KMS-11 (cell line): ENCODE data around the gene HNRNPA1L2.
"Not testable (repeated sequence)": the region's sequence is repeated elsewhere in the genome, so short reads cannot be mapped to it uniquely, and the experiment has no call there.

Experiments
- H2AFZ ChIP-seq: fragments of 200-600 bp; sonication (generic); 2 replicates; pipeline ENCODE4 v1.6.1; 2016; ENCODE audit warnings: antibody characterized with exemption, mixed run types, low read depth
- H3K27ac ChIP-seq: fragments of 200-600 bp; sonication (generic); 2 replicates; pipeline ENCODE4 v1.6.1; 2016; ENCODE audit warnings: mild to moderate bottlenecking, mixed run types
- H3K27me3 ChIP-seq: fragments of 200-600 bp; sonication (generic); 2 replicates; pipeline ENCODE4 v1.6.1; 2017; ENCODE audit warnings: mild to moderate bottlenecking, low read depth, mixed run types, moderate library complexity; ENCODE audit not compliant: insufficient read depth
- H3K36me3 ChIP-seq: fragments of 200-600 bp; sonication (generic); 2 replicates; pipeline ENCODE4 v1.6.1; 2017; ENCODE audit warnings: mild to moderate bottlenecking, mixed run types; ENCODE audit not compliant: insufficient read depth
- H3K4me1 ChIP-seq: fragments of 200-600 bp; sonication (generic); 2 replicates; pipeline ENCODE4 v1.6.1; 2016; ENCODE audit warnings: mild to moderate bottlenecking, low read depth, mixed run types; ENCODE audit not compliant: poor library complexity, severe bottlenecking
- H3K4me2 ChIP-seq: fragments of 200-600 bp; sonication (generic); 2 replicates; pipeline ENCODE4 v1.7.0; 2016; ENCODE audit warnings: mild to moderate bottlenecking, mixed run types
- H3K4me3 ChIP-seq: fragments of 200-600 bp; sonication (generic); IDR thresholded peaks from 2 replicates; pipeline ENCODE4 v1.6.1; 2017; ENCODE audit warnings: low read depth, low read length, mixed read lengths; ENCODE audit not compliant: insufficient read depth
- H3K79me2 ChIP-seq: fragments of 200-600 bp; sonication (generic); 2 replicates; pipeline ENCODE4 v1.6.1; 2016; ENCODE audit warnings: low read depth, mixed run types; ENCODE audit not compliant: insufficient read depth
- H3K9ac ChIP-seq: fragments of 200-600 bp; sonication (generic); 2 replicates; pipeline ENCODE4 v1.6.1; 2016; ENCODE audit warnings: mild to moderate bottlenecking, mixed run types
- H4K20me1 ChIP-seq: fragments of 200-600 bp; sonication (generic); 2 replicates; pipeline ENCODE4 v1.6.1; 2016; ENCODE audit warnings: mild to moderate bottlenecking, mixed run types; ENCODE audit not compliant: insufficient read depth
- TF ChIP-seq, protein P1 (sequence below): fragments of 200-600 bp; sonication (generic); conservative IDR thresholded peaks from 2 replicates; pipeline ENCODE4 v1.6.1; 2017; ENCODE audit warnings: low read depth, mild to moderate bottlenecking, antibody characterized with exemption, low read length, moderate library complexity, mixed read lengths

The HNRNPA1L2 gene

DNA sequence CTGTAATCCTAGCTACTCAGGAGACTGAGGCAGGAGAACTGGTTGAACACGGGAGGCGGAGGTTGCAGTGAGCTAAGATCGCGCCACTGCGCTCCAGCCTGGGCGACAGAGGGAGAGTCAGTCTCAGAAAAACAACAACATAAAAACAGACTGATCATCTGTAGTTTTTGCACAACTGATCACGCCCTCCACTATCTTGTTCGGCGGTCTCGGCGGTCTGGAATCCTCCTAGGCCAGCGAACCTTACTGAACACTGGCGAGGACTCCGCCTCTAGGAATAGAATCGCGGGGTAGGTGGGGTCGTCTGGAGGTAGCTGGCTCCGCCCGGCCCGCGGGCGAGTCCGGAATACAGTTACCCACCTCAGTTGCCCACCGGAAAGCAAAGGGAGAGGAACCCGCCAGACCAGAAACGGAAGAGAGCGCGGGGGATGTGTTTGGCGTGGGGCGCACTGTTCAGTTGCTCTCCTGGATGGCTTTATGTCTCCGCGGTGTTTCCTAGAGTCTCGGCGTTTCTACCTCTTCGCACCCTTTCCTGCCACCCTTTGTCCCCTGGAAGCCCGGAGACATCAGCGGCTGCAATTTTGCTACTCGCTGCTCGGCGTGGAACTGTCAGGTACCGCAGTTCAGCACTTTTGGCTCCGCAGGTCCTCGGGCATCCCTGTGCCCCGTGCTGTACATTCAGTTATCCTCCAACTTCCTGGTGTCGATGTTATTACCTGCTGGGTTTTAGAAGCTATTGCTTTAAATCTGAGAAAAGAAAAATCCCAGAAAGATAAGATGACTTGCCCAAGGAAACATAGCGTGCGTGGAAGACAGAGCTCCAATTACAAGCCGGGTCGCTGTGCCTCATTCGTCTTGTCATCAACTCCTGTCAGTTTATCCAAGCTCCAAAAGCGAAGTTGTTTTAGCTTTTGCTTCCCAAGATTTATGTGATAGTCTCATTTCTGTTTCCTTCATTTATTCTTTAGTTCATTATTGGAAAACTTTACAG lies 24.9 kb upstream of the HNRNPA1L2 start:
- peak overlapping the region; percentile 67 for H3K27ac ChIP-seq
- H3K4me1 ChIP-seq = peaks cover 11% of the 10 kb centered on the region
- no peaks in the 10 kb centered on the region for H4K20me1 ChIP-seq
- no peaks in the 10 kb centered on the region for H3K36me3 ChIP-seq
- peak overlapping the region; percentile 85 for H2AFZ ChIP-seq
- peak overlapping the region; percentile 61; the same call in 1 of the 2 replicates for H3K9ac ChIP-seq
- peak overlapping the region; percentile 58 for H3K4me2 ChIP-seq
- H3K79me2 ChIP-seq = peaks cover 25% of the 10 kb centered on the region; the same call in 1 of the 2 replicates
- TF ChIP-seq, protein P1, sequence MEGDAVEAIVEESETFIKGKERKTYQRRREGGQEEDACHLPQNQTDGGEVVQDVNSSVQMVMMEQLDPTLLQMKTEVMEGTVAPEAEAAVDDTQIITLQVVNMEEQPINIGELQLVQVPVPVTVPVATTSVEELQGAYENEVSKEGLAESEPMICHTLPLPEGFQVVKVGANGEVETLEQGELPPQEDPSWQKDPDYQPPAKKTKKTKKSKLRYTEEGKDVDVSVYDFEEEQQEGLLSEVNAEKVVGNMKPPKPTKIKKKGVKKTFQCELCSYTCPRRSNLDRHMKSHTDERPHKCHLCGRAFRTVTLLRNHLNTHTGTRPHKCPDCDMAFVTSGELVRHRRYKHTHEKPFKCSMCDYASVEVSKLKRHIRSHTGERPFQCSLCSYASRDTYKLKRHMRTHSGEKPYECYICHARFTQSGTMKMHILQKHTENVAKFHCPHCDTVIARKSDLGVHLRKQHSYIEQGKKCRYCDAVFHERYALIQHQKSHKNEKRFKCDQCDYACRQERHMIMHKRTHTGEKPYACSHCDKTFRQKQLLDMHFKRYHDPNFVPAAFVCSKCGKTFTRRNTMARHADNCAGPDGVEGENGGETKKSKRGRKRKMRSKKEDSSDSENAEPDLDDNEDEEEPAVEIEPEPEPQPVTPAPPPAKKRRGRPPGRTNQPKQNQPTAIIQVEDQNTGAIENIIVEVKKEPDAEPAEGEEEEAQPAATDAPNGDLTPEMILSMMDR = no peak
- no peaks in the 10 kb centered on the region for H3K27me3 ChIP-seq
- no peak overlapping the region for H3K4me3 ChIP-seq

DNA sequence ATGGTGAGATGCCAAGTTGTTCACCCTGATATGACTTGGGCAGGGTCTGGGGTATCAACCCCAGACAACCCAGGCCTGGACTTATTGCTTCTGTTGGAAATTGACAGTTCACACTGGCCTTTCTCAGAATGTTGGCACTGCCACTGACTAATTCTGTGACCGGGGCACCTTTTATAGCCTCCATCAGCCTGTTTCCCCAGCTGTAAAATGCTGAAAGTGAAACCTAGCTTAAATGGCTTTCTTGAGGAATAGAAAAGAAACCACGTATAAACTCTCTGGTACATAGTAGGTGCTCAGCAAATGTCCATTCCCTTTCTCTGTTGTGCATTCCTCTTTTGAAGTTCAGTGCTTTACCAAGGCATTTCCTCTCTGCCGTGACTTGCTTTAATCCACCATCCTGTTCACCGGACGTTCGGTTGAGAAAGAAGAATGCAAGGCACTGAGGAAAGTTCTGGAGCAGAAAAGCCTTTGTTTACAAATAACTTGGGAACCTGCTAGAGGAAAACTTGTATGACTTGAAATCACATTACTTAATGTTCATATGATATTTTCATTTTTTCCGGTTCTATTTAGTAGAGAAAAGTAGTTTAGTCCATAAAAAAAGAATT lies 11.0 kb upstream of the HNRNPA1L2 start:
- not testable (repeated sequence) for H3K79me2 ChIP-seq, H4K20me1 ChIP-seq, H3K27me3 ChIP-seq, H3K9ac ChIP-seq, H3K36me3 ChIP-seq, H3K4me2 ChIP-seq, H3K27ac ChIP-seq, H2AFZ ChIP-seq, H3K4me3 ChIP-seq
- peaks cover 20% of the 10 kb centered on the region for H3K4me1 ChIP-seq

GRCh38 chr13:52638666-52639328 lies 3.4 kb upstream of the HNRNPA1L2 start:
- Histone ChIP-seq H3K36me3 (no peaks in the 10 kb centered on the region), H3K4me3 (no peak overlapping the region), H2AFZ (no peak overlapping the region), H3K4me1 (no peaks in the 10 kb centered on the region), H3K9ac (no peak overlapping the region), H3K4me2 (no peak overlapping the region), H4K20me1 (no peaks in the 10 kb centered on the region), H3K79me2 (no peaks in the 10 kb centered on the region), H3K27me3 (no peaks in the 10 kb centered on the region), H3K27ac (no peak overlapping the region)
- TF ChIP-seq, protein P1 = no peak

GRCh38 chr13:52644108-52644507 lies 1.9 kb downstream of the HNRNPA1L2 start:
- peaks cover 9% of the 10 kb centered on the region for H3K4me1 ChIP-seq
- H4K20me1 ChIP-seq = no peaks in the 10 kb centered on the region
- no peak overlapping the region for H3K4me2 ChIP-seq
- H3K27me3 ChIP-seq = no peaks in the 10 kb centered on the region
- no peaks in the 10 kb centered on the region for H3K36me3 ChIP-seq
- no peak overlapping the region for H3K27ac ChIP-seq
- H3K79me2 ChIP-seq = no peaks in the 10 kb centered on the region
- H3K9ac ChIP-seq = no peak overlapping the region
- H2AFZ ChIP-seq = no peak overlapping the region
- TF ChIP-seq, protein P1 = no peak
- no peak overlapping the region for H3K4me3 ChIP-seq
